ENCODE results near the gene DYNLRB1. TPM values are rescaled to one million over a fixed set of nuclear protein-coding genes. Genes with fewer than 3 reads are reported as not detected.

Gene DYNLRB1
- total RNA-seq, 1 donor from 2014 or later = 96.8 TPM

DNA sequence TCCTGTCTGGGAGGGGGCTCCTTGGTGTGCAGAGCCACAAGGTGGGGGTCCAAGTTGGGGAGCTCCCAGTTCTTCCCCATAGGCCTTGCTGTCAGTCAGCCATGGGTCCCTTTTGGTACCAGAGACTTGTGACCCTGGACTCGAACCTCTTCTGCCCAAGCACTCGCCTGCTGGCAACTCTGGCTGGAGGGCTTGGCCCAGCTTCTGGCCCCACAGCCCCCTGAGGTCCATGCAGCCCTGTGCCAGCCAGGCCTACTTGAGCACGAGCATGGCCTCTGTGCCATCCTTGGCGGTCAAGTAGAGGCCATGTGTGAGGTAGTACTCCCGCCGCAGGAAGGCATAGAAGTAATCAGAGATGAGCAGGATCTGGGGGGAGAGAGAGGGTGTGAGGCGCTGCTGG lies 44.4 kb downstream of the DYNLRB1 start:
- Mint-ChIP-seq H3K4me3 (ENCODE audit: unreplicated experiment) (no peak overlapping the region), H3K27me3 (ENCODE audit: unreplicated experiment) (peaks cover 10% of the 10 kb centered on the region), H3K9me3 (ENCODE audit: unreplicated experiment) (no peaks in the 10 kb centered on the region), H3K4me1 (ENCODE audit: unreplicated experiment) (peaks cover 5% of the 10 kb centered on the region), H3K36me3 (ENCODE audit: low read depth, unreplicated experiment) (peaks cover 10% of the 10 kb centered on the region), H3K27ac (ENCODE audit: unreplicated experiment) (no peak overlapping the region)
- TF ChIP-seq, protein P1, sequence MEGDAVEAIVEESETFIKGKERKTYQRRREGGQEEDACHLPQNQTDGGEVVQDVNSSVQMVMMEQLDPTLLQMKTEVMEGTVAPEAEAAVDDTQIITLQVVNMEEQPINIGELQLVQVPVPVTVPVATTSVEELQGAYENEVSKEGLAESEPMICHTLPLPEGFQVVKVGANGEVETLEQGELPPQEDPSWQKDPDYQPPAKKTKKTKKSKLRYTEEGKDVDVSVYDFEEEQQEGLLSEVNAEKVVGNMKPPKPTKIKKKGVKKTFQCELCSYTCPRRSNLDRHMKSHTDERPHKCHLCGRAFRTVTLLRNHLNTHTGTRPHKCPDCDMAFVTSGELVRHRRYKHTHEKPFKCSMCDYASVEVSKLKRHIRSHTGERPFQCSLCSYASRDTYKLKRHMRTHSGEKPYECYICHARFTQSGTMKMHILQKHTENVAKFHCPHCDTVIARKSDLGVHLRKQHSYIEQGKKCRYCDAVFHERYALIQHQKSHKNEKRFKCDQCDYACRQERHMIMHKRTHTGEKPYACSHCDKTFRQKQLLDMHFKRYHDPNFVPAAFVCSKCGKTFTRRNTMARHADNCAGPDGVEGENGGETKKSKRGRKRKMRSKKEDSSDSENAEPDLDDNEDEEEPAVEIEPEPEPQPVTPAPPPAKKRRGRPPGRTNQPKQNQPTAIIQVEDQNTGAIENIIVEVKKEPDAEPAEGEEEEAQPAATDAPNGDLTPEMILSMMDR (IDR thresholded peaks at IDR 0.05; ENCODE audit: unreplicated experiment) = no peak
- no peak for DNase-seq (ENCODE audit: low spot score)

- no peak overlapping the region for H3K4me3 Mint-ChIP-seq (ENCODE audit: unreplicated experiment)
- H3K9me3 Mint-ChIP-seq (ENCODE audit: unreplicated experiment) = no peaks in the 10 kb centered on the region
- H3K27me3 Mint-ChIP-seq (ENCODE audit: unreplicated experiment) = peaks cover 10% of the 10 kb centered on the region
- DNase-seq (ENCODE audit: low spot score) = no peak
- TF ChIP-seq, protein P1 (IDR thresholded peaks at IDR 0.05; ENCODE audit: unreplicated experiment) = no peak
- peaks cover 11% of the 10 kb centered on the region for H3K36me3 Mint-ChIP-seq (ENCODE audit: low read depth, unreplicated experiment)
- peaks cover 5% of the 10 kb centered on the region for H3K4me1 Mint-ChIP-seq (ENCODE audit: unreplicated experiment)
- peak overlapping the region; percentile 44 for H3K27ac Mint-ChIP-seq (ENCODE audit: unreplicated experiment)
Measured at GRCh38 chr20:34561661-34562060, 45.4 kb downstream of the DYNLRB1 start.

DNA sequence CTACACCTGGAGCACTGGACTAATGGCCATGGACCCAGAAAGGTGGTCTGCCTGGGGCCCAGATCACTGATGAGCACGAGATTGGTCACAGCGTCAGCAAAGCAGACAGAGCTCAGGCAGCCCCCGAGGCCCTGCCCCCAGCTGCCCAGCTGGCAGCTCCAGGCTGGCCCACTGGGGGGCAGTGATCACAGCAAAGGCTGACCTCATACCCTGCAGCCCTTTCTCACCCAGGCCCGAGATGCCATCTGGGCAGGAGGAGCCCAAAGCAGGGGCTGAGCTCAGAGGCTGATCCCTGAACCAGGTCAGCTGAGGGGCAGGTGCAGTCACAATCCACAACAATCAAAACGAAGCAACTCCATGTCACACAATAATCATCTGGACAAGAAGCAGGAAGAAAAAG lies 46.4 kb downstream of the DYNLRB1 start:
- TF ChIP-seq, protein P1 (IDR thresholded peaks at IDR 0.05; ENCODE audit: unreplicated experiment) = peak; percentile 39
- H3K4me3 Mint-ChIP-seq (ENCODE audit: unreplicated experiment) = no peak overlapping the region
- H3K27ac Mint-ChIP-seq (ENCODE audit: unreplicated experiment) = no peak overlapping the region
- H3K4me1 Mint-ChIP-seq (ENCODE audit: unreplicated experiment) = peaks cover 6% of the 10 kb centered on the region
- H3K27me3 Mint-ChIP-seq (ENCODE audit: unreplicated experiment) = peaks cover 8% of the 10 kb centered on the region
- H3K36me3 Mint-ChIP-seq (ENCODE audit: low read depth, unreplicated experiment) = peaks cover 11% of the 10 kb centered on the region
- H3K9me3 Mint-ChIP-seq (ENCODE audit: unreplicated experiment) = no peaks in the 10 kb centered on the region
- peak; percentile 71 for DNase-seq (ENCODE audit: low spot score)

DNA sequence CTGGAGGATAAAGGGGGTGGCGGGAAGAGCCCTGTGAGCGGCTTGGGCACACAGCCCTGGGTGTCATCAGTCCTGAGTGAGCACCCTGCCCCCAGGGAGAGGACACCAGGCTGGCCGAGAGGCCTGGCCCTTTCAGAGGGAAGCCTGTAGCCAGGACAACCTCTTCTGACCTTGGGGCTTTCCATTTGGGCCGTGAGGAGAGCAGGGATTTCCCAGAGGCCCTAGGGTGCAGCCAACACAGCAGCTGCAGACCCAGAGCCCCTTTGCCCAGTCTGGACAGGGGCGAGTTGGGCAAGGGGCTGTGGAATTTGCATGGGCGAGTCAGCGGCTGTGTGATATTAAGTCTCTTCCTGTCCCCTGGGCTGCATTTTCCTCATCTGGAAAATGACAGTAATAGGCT lies 48.6 kb downstream of the DYNLRB1 start:
- peaks cover 5% of the 10 kb centered on the region for H3K27me3 Mint-ChIP-seq (ENCODE audit: unreplicated experiment)
- no peaks in the 10 kb centered on the region for H3K9me3 Mint-ChIP-seq (ENCODE audit: unreplicated experiment)
- no peak overlapping the region for H3K4me3 Mint-ChIP-seq (ENCODE audit: unreplicated experiment)
- H3K36me3 Mint-ChIP-seq (ENCODE audit: low read depth, unreplicated experiment) = peaks cover 11% of the 10 kb centered on the region
- no peak for DNase-seq (ENCODE audit: low spot score)
- H3K27ac Mint-ChIP-seq (ENCODE audit: unreplicated experiment) = no peak overlapping the region
- H3K4me1 Mint-ChIP-seq (ENCODE audit: unreplicated experiment) = peaks cover 7% of the 10 kb centered on the region
- TF ChIP-seq, protein P1 (IDR thresholded peaks at IDR 0.05; ENCODE audit: unreplicated experiment) = no peak

DNA sequence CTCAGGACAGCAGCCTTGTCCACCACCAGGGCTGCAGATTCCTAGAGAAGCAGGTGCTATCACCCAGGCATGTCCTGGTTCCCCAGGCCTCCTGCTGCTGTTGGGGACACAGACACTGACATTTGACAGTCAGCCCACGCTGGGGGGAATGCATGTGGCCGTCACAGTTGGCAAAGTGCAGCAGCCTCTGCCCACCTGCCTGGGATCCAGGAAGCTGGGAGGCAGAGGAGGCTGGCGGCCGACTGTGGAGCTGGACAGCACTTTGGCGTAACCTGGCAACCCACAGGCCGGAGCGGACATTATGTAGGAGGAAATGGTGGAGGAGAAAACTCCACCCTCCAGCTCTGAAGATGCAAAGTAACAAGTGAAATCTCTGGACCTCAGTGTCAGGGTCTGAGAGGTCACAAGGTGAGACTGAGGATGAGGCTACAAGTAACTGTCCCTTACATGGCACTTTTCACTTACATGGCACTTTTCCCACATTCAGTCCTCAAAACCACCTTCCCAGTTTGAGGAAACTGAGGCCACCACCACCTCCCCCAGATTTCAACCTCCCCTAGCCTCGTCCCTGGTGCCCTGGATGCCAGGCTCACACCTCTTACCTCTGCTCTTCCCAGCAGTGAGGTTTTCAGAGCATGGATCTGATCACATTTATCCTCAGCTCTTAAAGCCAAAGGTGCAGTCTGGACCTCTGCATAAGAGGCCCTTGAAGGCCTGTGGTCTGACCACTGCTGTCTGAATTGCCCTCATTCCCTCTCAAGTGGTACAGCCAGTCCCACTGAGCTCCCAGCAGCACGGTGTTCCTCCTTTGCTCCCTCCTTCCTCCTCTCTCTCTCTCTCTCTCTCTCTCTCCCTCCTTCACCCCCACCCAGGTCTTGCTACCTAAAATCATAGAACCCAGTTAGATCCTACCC lies 51.0 kb downstream of the DYNLRB1 start:
- Mint-ChIP-seq H3K4me1 (ENCODE audit: unreplicated experiment) (peaks cover 18% of the 10 kb centered on the region), H3K4me3 (ENCODE audit: unreplicated experiment) (no peak overlapping the region), H3K27ac (ENCODE audit: unreplicated experiment) (peak overlapping the region; percentile 57), H3K36me3 (ENCODE audit: low read depth, unreplicated experiment) (peaks cover 10% of the 10 kb centered on the region), H3K27me3 (ENCODE audit: unreplicated experiment) (peaks cover 2% of the 10 kb centered on the region), H3K9me3 (ENCODE audit: unreplicated experiment) (no peaks in the 10 kb centered on the region)
- no peak for DNase-seq (ENCODE audit: low spot score)
- TF ChIP-seq, protein P1 (IDR thresholded peaks at IDR 0.05; ENCODE audit: unreplicated experiment) = no peak

Data from endothelial cell (in vitro differentiated cells).